A549 (cell line): Measurements from ENCODE around the gene ACTG2. TPM values are rescaled to one million over a fixed set of nuclear protein-coding genes. Genes with fewer than 3 reads are reported as not detected.

Experiments
- ATAC-seq, 2 experiments: fragments of 200-7000 bp in 1 of 2; fragments of >200 bp in 1 of 2; cut with Nextera tagmentation in 1 of 2; cut with Tn5 transposase in 1 of 2; 3 replicates each; pipeline versions ENCODE4 v1.8.0 to v1.9.1; 2018 to 2020; ENCODE audit warnings: mild to moderate bottlenecking in 1 of 2, moderate library complexity in 1 of 2
- CTCF ChIA-PET: fragments of 300-600 bp; sonication (Branson Sonifier 250); formaldehyde crosslinking; extraction: SDS; loops from one replicate; lab custom pipeline; 2021; ENCODE audit warnings: antibody characterized with exemption, inconsistent platforms; lab: Yijun Ruan, JAX
- POLR2A ChIA-PET: fragments of 350-600 bp; formaldehyde crosslinking; extraction: SDS; loops from one replicate; lab custom pipeline; 2021; ENCODE audit warnings: antibody characterized with exemption, inconsistent platforms; lab: Yijun Ruan, JAX
- DNase-seq, 2 experiments: peaks; one replicate each; pipeline versions ENCODE4 v3.0.0 to v3.0.0-alpha.2; 2011 to 2016; ENCODE audit warnings: low read depth in 1 of 2, low spot score in 1 of 2
- FAIRE-seq: peaks from 2 replicates; lab custom pipeline; 2011; peaks lifted over from hg19 to GRCh38; lab: Jason Lieb, UNC
- H3K27ac ChIP-seq, 2 experiments: fragments of >200 bp; sonication (Bioruptor Twin); formaldehyde crosslinking; 3 replicates each; pipeline ENCODE4 v1.5.1; 2016 to 2017
- H3K4me1 ChIP-seq: fragments of >200 bp; sonication (Bioruptor Twin); formaldehyde crosslinking; 3 replicates; pipeline ENCODE4 v1.6.1; 2016
- H3K4me2 ChIP-seq: fragments of >200 bp; sonication (Bioruptor Twin); formaldehyde crosslinking; 3 replicates; pipeline ENCODE4 v1.6.1; 2016
- H3K4me3 ChIP-seq: fragments of >200 bp; sonication (Bioruptor Twin); formaldehyde crosslinking; 3 replicates; pipeline ENCODE4 v1.5.1; 2016
- H3K9me3 ChIP-seq: fragments of >200 bp; sonication (Bioruptor Twin); formaldehyde crosslinking; 3 replicates; pipeline ENCODE4 v1.6.1; 2016
- ATOH8 ChIP-seq: fragments of 250-450 bp; sonication (Bioruptor Pico); IDR thresholded peaks from 2 replicates; pipeline ENCODE4 v1.5.0; 2020; ENCODE audit warnings: low read depth, mild to moderate bottlenecking, moderate library complexity
- CBX8 ChIP-seq: fragments of 200-600 bp; sonication (generic); IDR thresholded peaks from 2 replicates; pipeline ENCODE4 v1.6.1; 2016
- CHD4 ChIP-seq: fragments of 200-600 bp; sonication (generic); IDR thresholded peaks from 2 replicates; pipeline ENCODE4 v1.6.1; 2016; ENCODE audit warnings: antibody characterized with exemption, mild to moderate bottlenecking, borderline replicate concordance
- FOSB ChIP-seq: fragments of 250-450 bp; sonication (Bioruptor Pico); IDR thresholded peaks from 2 replicates; pipeline ENCODE4 v1.5.0; 2020; ENCODE audit warnings: mild to moderate bottlenecking, moderate library complexity
- HDAC2 ChIP-seq: fragments of 200-600 bp; sonication (generic); IDR thresholded peaks from 2 replicates; pipeline ENCODE4 v1.6.1; 2016
- HES2 ChIP-seq: fragments of >200 bp; sonication (Bioruptor Twin); formaldehyde crosslinking; IDR thresholded peaks from 2 replicates; pipeline ENCODE4 v1.6.1; 2016
- HMGXB4 ChIP-seq: fragments of 250-450 bp; sonication (Bioruptor Pico); IDR thresholded peaks from 2 replicates; pipeline ENCODE4 v1.5.0; 2021; ENCODE audit warnings: mild to moderate bottlenecking, moderate library complexity, borderline replicate concordance
- HOXB13 ChIP-seq: fragments of 250-450 bp; sonication (Bioruptor Pico); IDR thresholded peaks from 2 replicates; pipeline ENCODE4 v1.5.0; 2020; ENCODE audit warnings: low read depth, mild to moderate bottlenecking, moderate library complexity
- JUNB ChIP-seq: fragments of >200 bp; sonication (Bioruptor Twin); formaldehyde crosslinking; IDR thresholded peaks from 2 replicates; pipeline ENCODE4 v1.6.1; 2016
- MAFK ChIP-seq: fragments of 450-650 bp; IDR thresholded peaks from 2 replicates; pipeline ENCODE4 v1.6.1; 2014; ENCODE audit not compliant: partially characterized antibody
- MYC ChIP-seq: IDR thresholded peaks from 2 replicates; pipeline ENCODE4 v1.6.1; 2012; ENCODE audit warnings: mild to moderate bottlenecking, inconsistent platforms, low read length, improper control_type of control experiment, borderline replicate concordance
- PHF8 ChIP-seq: fragments of 200-600 bp; sonication (generic); IDR thresholded peaks from 2 replicates; pipeline ENCODE4 v1.6.1; 2016; ENCODE audit warnings: low read depth, mild to moderate bottlenecking, antibody characterized with exemption, moderate library complexity, borderline replicate concordance
- RAD21 ChIP-seq, 2 experiments: fragments of >200 bp in 1 of 2; sonication (Bioruptor Twin) in 1 of 2; formaldehyde crosslinking in 1 of 2; IDR thresholded peaks in 1 of 2; conservative IDR thresholded peaks in 1 of 2; 2 replicates in 1 of 2; 3 replicates in 1 of 2; pipeline ENCODE4 v1.6.1; 2012 to 2018; ENCODE audit warnings: inconsistent platforms in 1 of 2
- RARB ChIP-seq: fragments of 250-450 bp; sonication (Bioruptor Pico); IDR thresholded peaks from 2 replicates; pipeline ENCODE4 v1.8.0; 2021; ENCODE audit warnings: mild to moderate bottlenecking, moderate library complexity
- RCOR1 ChIP-seq: fragments of 150-350 bp; IDR thresholded peaks from 2 replicates; pipeline ENCODE4 v1.6.1; 2014; ENCODE audit warnings: antibody characterized with exemption, low read length, low read depth
- REST ChIP-seq: fragments of 200-600 bp; sonication (generic); IDR thresholded peaks from 2 replicates; pipeline ENCODE4 v1.6.1; 2016; ENCODE audit warnings: antibody characterized with exemption, mild to moderate bottlenecking, moderate library complexity
- SMC3 ChIP-seq: fragments of >200 bp; sonication (Bioruptor Twin); formaldehyde crosslinking; IDR thresholded peaks from 3 replicates; pipeline ENCODE4 v1.6.1; 2018; ENCODE audit warnings: inconsistent platforms
- SREBF2 ChIP-seq: fragments of 450-650 bp; IDR thresholded peaks from 2 replicates; pipeline ENCODE4 v1.6.1; 2014; ENCODE audit warnings: mild to moderate bottlenecking, moderate library complexity
- TP53 ChIP-seq: fragments of 250-450 bp; sonication (Bioruptor Pico); IDR thresholded peaks from 2 replicates; pipeline ENCODE4 v1.5.0; 2021; ENCODE audit warnings: mild to moderate bottlenecking, moderate library complexity
- USF2 ChIP-seq: fragments of 450-650 bp; IDR thresholded peaks from 2 replicates; pipeline ENCODE4 v1.6.1; 2014; ENCODE audit warnings: antibody characterized with exemption
- ZC3H11A ChIP-seq: fragments of 450-650 bp; IDR thresholded peaks from 2 replicates; pipeline ENCODE4 v1.6.1; 2014; ENCODE audit warnings: antibody characterized with exemption, mild to moderate bottlenecking
- WGBS: methylation state at CpG from one replicate; pipeline ENCODE4 v1.1.6; 2017; ENCODE audit errors: missing lambda C conversion rate; 5-methylcytosine and 5-hydroxymethylcytosine counted together
- polyA plus RNA-seq, 4 experiments: library from polyadenylated mRNA; depleted of rRNA in 3 of 4; stranded (reverse); fragments of >200 nt; fragmentation: RNase III in 1 of 4; extraction: RNeasy Plus Mini Kit Qiagen cat#74134 plus additional on column Dnase treatment in 1 of 4; gene quantifications; 2 replicates in 3 of 4; 3 replicates in 1 of 4; pipeline ENCODE4 v1.2.3, GENCODE V29; 2011 to 2017

Gene ACTG2
- polyA plus RNA-seq, 2 of the 4 experiments (the other 2 are of a cell fraction), result 0.04 to 0.26 TPM

GRCh38 chr2:73920577-73921545 lies 28.1 kb downstream of the ACTG2 start:
- 59% methylated on average over 12 of the region's 12 CpGs for whole genome bisulfite sequencing
- no peak for FAIRE-seq
- DNase-seq, result peak; percentile 56 to 70
- Histone ChIP-seq H3K9me3 (no peaks in the 10 kb centered on the region), H3K27ac (no peak overlapping the region), H3K4me2 (no peak overlapping the region), H3K4me3 (no peak overlapping the region), H3K4me1 (peaks cover 2% of the 10 kb centered on the region)
- POLR2A ChIA-PET, result no interaction called here
- TF ChIP-seq RAD21 (conservative IDR thresholded peaks at IDR 0.05 in 1 of 2, IDR thresholded peaks at IDR 0.05 in 1 of 2) (peak in 1 of 2 experiments; percentile 16; a peak in 1 of 5 replicates), CHD4 (no peak)
- peak; percentile 71 to 87 for ATAC-seq
- CTCF ChIA-PET, result interaction anchor here (0.6 to 3.5 kb wide), 6 partner anchors 9 to 200 kb away, joined by 3 to 13 read pairs (median 3); no protein-coding TSS in a partner anchor

GRCh38 chr2:73921581-73921980 lies 28.8 kb downstream of the ACTG2 start:
- Histone ChIP-seq H3K4me2 (no peak overlapping the region), H3K4me1 (peaks cover 6% of the 10 kb centered on the region)
- POLR2A ChIA-PET, result no interaction called here
- no peak for DNase-seq
- TF ChIP-seq SREBF2, result no peak
- peak; percentile 51 for TF ChIP-seq MAFK
- TF ChIP-seq, all 56 proteins: peak for 1
- WGBS, result 73% methylated on average over 9 of the region's 9 CpGs
- no peaks in the 10 kb centered on the region for H3K9me3 ChIP-seq
- no peak overlapping the region for H3K27ac ChIP-seq
- FAIRE-seq (no peak), ATAC-seq (peak in 1 of 2 experiments; percentile 24; a peak in 1 of 6 replicates)
- CTCF ChIA-PET, result interaction anchor here (0.6 to 3.5 kb wide), 3 partner anchors 10 to 129 kb away, joined by 3 to 13 read pairs (median 3); no protein-coding TSS in a partner anchor
- no peak overlapping the region for H3K4me3 ChIP-seq

GRCh38 chr2:73922681-73923080 lies 29.9 kb downstream of the ACTG2 start:
- CTCF ChIA-PET, result interaction anchor here (0.6 to 3.5 kb wide), 2 partner anchors 11 to 71 kb away, joined by 3 to 13 read pairs; no protein-coding TSS in a partner anchor
- WGBS, result 38% methylated on average over 5 of the region's 5 CpGs
- TF ChIP-seq HOXB13 (no peak), USF2 (no peak), MYC (no peak), HDAC2 (no peak), ATOH8 (CRISPR knock-in tag) (no peak), CBX8 (no peak), JUNB (no peak), RARB (CRISPR knock-in tag) (no peak), ZC3H11A (no peak), PHF8 (no peak), TP53 (CRISPR knock-in tag) (no peak), FOSB (CRISPR knock-in tag) (no peak), SREBF2 (no peak), REST (no peak), HES2 (no peak), SMC3 (no peak), HMGXB4 (CRISPR knock-in tag) (no peak), RCOR1 (no peak)
- TF ChIP-seq, all 56 proteins: peak for 0
- Histone ChIP-seq H3K4me2 (no peak overlapping the region), H3K27ac (no peak overlapping the region), H3K4me1 (peaks cover 8% of the 10 kb centered on the region), H3K4me3 (no peak overlapping the region), H3K9me3 (no peaks in the 10 kb centered on the region)
- no peak for ATAC-seq
- POLR2A ChIA-PET, result no interaction called here
- DNase-seq, result no peak
- no peak for FAIRE-seq
